ENCODE data around the gene CACNG5.

DNA sequence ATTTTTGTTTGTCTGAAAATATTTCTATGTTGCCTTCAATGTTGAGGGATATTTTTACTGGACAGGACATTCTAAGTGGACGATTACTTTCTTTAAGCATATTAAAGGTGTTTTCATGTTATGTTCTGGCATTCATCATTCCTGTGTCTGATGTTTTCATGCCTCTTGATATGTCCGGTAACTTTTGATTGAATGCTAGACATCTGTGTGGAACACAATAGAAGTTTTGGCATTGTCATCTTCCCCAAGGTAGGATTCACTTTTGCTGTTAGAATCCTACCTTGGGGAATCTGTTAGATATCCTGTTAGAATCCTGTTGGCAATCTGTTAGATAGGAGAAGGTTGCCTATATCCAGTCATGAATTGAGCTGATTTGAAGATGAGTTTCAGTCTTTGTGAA, 28.9 kb downstream of the CACNG5 start:
- TF ChIP-seq, protein P1, sequence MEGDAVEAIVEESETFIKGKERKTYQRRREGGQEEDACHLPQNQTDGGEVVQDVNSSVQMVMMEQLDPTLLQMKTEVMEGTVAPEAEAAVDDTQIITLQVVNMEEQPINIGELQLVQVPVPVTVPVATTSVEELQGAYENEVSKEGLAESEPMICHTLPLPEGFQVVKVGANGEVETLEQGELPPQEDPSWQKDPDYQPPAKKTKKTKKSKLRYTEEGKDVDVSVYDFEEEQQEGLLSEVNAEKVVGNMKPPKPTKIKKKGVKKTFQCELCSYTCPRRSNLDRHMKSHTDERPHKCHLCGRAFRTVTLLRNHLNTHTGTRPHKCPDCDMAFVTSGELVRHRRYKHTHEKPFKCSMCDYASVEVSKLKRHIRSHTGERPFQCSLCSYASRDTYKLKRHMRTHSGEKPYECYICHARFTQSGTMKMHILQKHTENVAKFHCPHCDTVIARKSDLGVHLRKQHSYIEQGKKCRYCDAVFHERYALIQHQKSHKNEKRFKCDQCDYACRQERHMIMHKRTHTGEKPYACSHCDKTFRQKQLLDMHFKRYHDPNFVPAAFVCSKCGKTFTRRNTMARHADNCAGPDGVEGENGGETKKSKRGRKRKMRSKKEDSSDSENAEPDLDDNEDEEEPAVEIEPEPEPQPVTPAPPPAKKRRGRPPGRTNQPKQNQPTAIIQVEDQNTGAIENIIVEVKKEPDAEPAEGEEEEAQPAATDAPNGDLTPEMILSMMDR (IDR thresholded peaks at IDR 0.05) = no peak
- no peak for TF ChIP-seq POLR2A (IDR thresholded peaks at IDR 0.05)
